Neural cell (in vitro differentiated cells): ENCODE results near the gene MT1H.

Source experiments
- EZH2 ChIP-seq: fragments of 200-600, 300-800 bp; shearing (Covaris generic), sonication (generic); IDR thresholded peaks from 2 replicates; pipeline ENCODE4 v1.6.1; 2014; ENCODE audit warnings: antibody characterized with exemption, low read length, borderline replicate concordance, mild to moderate bottlenecking; ENCODE audit not compliant: insufficient read depth, poor library complexity, severe bottlenecking
- SMC3 ChIP-seq: fragments of 450-650 bp; conservative IDR thresholded peaks from 2 replicates; pipeline ENCODE4 v1.6.1; 2014; ENCODE audit warnings: antibody characterized with exemption, mild to moderate bottlenecking, moderate library complexity; ENCODE audit not compliant: poor library complexity
- TF ChIP-seq, protein P1 (sequence below): fragments of 450-650 bp; IDR thresholded peaks from 2 replicates; pipeline ENCODE4 v1.5.1; 2014; ENCODE audit warnings: antibody characterized with exemption, mild to moderate bottlenecking, moderate library complexity; ENCODE audit not compliant: poor library complexity, severe bottlenecking

GRCh38 chr16:56690420-56691122 is 21.0 kb downstream of the MT1H start:
- TF ChIP-seq, protein P1, sequence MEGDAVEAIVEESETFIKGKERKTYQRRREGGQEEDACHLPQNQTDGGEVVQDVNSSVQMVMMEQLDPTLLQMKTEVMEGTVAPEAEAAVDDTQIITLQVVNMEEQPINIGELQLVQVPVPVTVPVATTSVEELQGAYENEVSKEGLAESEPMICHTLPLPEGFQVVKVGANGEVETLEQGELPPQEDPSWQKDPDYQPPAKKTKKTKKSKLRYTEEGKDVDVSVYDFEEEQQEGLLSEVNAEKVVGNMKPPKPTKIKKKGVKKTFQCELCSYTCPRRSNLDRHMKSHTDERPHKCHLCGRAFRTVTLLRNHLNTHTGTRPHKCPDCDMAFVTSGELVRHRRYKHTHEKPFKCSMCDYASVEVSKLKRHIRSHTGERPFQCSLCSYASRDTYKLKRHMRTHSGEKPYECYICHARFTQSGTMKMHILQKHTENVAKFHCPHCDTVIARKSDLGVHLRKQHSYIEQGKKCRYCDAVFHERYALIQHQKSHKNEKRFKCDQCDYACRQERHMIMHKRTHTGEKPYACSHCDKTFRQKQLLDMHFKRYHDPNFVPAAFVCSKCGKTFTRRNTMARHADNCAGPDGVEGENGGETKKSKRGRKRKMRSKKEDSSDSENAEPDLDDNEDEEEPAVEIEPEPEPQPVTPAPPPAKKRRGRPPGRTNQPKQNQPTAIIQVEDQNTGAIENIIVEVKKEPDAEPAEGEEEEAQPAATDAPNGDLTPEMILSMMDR = no peak
- TF ChIP-seq SMC3 = no peak
- no peak for TF ChIP-seq EZH2
